Posterior cingulate gyrus (tissue), 11 donors: ENCODE results near the gene COL15A1.

Experiments used
- DNase-seq, 10 donors: peaks; one replicate each; pipeline versions ENCODE4 v3.0.0 to v3.0.0-alpha.2; 2020 to 2021; ENCODE audit warnings: mixed read lengths in 3 of 10
- intact Hi-C: fragments of 100-400 bp; cut with DNase I; formaldehyde crosslinking; loops from one replicate; pipeline ENCODE4 v1.15.1; 2023

Gene COL15A1

DNA sequence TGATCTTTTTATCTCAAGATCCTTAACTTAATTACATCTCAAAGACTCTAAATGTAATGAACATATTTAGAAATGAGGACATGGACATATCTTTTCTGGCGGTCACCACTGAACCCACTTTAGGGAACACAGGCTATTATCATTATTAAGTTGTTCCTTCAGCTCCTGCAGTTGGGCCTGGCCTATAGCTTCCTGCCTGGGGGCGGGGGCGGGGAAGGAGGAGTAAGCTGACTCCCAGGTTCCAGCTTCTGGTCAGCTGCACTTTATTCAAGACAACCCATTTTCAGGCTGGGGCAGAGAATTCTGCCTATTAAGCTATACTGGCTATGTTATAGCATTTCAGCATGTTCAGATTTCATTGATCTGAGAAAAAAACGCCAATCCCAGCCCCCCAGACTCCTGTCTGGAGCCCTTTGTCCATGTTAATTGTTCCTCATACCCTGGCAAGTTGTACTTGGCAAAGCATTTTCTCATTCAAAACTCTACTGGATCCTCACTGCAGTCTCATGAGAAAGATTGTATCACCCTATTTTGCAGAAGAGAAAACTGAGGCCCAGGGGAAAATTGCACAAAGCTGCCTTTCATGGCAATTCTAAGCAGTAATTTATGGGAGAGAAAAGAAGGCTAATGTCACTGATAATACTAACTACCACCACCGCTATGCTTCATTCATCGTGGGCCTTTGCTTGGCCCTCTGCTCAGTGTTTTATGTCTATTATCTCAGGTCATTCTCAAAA lies 25.1 kb downstream of the COL15A1 start:
- intact Hi-C loops: no loop called here
- no peak for DNase-seq

DNA sequence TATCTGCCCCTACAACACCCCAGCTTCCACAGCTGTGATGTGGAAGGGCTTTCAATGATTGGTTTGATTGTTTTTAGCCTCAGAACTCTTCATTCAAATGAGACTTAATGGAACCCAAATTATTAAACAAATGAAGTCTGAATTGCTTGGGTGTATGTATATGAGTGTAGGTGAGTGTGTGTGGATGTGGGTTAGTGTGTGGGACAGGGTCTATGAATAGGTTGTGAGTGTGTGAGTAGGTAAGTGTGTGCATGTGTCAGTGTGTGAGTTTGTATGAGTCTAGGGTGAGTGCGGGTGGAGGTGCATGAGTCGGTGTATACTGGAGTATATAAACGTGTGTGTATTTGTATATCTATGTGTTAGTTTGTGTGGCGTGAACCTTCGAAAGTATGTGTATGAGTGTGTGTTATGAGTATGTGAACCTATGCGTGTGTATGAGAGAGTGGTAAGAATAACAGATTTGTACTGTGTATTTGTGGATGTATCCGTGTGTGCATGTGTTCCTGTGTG lies 26.9 kb downstream of the COL15A1 start:
- DNase-seq: no peak
- intact Hi-C loops: no loop called here

- peak in 7 of 10 donors; percentile 24 to 88 (median 56) for DNase-seq
- intact Hi-C loops: no loop called here
Measured at GRCh38 chr9:98971168-98971914, 27.6 kb downstream of the COL15A1 start.

- no peak for DNase-seq
- intact Hi-C loops: no loop called here
Measured at GRCh38 chr9:98971915-98972223, 28.2 kb downstream of the COL15A1 start.

- intact Hi-C loops: no loop called here
- DNase-seq: peak in 1 of 10 donors; percentile 61
Measured at GRCh38 chr9:98972716-98973115, 29.0 kb downstream of the COL15A1 start.

DNA sequence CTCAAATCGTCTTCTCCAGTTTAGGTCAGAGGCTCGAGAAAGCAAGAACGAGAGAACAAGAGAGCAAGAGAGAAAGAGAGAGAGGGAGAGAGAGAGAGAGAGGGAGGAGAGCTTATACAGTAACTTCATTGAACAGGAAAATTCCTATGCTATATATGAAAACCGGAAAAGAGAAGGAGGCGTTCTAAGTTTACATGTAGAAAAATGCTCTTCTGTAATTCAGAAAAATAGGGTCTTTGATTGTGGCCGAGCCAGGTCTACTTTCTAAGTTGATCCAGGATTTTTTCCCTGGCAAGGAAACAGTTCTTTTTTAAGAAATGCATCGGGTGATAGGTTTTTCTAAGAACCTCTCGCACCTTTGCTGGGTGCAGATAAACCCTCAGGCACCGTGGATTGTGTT lies 29.5 kb downstream of the COL15A1 start:
- no peak for DNase-seq
- intact Hi-C loops: no loop called here

DNA sequence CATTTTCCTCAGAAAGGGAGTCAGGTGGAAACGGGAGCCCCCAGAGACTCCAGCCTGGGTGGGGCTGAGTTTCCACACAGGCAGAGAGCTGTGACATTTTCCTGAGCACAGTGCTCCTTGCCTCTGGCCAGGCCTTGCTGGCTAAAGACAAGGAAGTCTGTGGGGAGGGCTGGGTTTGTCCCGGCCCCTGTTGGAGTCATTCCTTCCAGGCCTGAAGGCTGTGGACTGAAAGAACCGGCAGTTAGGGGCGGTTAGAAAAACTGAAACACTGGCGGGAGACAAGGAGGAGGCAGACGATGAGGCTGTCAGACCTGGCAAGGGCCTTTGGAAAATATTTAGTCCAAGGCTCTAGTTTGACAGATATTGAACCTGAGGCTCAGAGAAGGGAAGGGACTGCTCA lies 29.9 kb downstream of the COL15A1 start:
- intact Hi-C loops: no loop called here
- peak in 1 of 10 donors; percentile 52 for DNase-seq

DNA sequence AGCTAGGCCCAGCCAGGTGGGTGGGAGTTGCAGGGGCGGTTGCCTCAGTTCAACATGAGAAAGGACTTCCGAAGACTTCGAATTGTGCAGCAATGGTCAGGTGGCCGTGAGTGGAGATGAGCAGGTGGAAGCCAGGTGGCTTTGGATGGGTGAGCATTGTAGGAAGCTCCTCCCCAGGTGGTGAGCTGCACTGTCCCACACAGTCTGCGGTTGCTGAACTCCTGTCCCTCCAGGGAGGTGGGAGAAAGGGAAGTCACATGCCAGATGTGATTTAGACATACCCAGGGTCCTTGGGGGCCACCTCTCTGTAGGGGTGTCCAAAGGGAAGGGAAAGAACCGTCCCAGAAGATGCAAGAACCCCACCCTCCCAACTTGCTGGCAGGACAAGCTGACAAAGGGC lies 30.4 kb downstream of the COL15A1 start:
- peak in 1 of 10 donors; percentile 39 for DNase-seq
- intact Hi-C loops: no loop called here

DNA sequence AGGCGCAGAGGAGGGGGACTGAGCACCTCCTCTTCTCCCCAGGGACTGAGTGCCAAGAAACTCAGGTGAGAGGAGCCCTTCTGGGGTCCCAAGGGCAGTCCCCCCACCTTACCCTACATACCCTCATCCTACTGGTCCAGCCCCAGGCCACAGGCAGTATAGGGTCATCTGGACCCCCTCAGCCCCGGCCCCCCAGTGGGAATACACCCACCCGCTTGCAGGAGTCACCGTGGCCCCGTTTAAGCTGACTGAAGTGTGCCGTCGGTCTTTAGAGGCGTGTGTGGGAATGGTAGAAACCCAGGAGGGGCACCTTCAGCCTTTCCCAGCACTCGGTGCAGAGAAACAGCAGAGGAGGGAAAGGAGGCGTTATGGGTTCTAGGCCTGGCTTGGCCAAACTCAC lies 30.8 kb downstream of the COL15A1 start:
- DNase-seq: peak in 1 of 10 donors; percentile 70
- intact Hi-C loops: no loop called here

- DNase-seq: peak; percentile 59 to 97 (median 84)
- intact Hi-C loops: no loop called here
Measured at GRCh38 chr9:98974994-98975712, 31.4 kb downstream of the COL15A1 start.

- intact Hi-C loops: loop anchor here (2.0 kb wide), 1 partner anchor 23 kb away; no protein-coding TSS in a partner anchor
- DNase-seq: peak in 1 of 10 donors; percentile 22
Measured at GRCh38 chr9:98975838-98976237, 32.1 kb downstream of the COL15A1 start.

GRCh38 chr9:98977246-98977714 lies 33.6 kb downstream of the COL15A1 start:
- peak in 2 of 10 donors; percentile 63 to 65 for DNase-seq
- intact Hi-C loops: loop anchor here (2.0 kb wide), 1 partner anchor 22 kb away; no protein-coding TSS in a partner anchor

- intact Hi-C loops: loop anchor here (2.0 kb wide), 1 partner anchor 21 kb away; no protein-coding TSS in a partner anchor
- DNase-seq: peak in 2 of 10 donors; percentile 47 to 63
Measured at GRCh38 chr9:98977813-98978212, 34.1 kb downstream of the COL15A1 start.

DNA sequence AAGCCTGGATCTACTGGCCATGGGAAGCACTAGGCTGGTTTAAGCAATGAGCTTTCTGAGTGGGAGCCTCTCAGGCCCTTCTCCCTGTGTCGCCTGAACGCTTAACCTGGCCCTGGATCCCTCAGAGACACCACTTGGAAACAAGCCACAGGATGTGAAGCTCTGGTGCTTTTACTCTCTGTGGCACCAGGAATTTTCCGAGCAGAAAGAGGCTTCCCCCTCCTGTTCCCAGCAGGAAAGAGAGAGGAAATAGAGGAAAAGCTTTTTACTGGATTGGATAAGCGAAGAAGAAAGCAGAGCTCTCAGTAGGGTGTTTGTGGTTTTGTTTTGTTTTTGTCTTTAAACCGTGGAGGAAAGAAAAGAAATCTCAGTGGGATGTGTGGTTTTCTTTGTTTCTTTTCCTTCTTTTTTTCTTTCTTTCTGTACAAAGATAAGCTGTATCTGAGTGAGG lies 34.5 kb downstream of the COL15A1 start:
- intact Hi-C loops: no loop called here
- DNase-seq: no peak

GRCh38 chr9:98980291-98980690 lies 36.6 kb downstream of the COL15A1 start:
- intact Hi-C loops: no loop called here
- peak in 2 of 10 donors; percentile 52 to 67 for DNase-seq

DNA sequence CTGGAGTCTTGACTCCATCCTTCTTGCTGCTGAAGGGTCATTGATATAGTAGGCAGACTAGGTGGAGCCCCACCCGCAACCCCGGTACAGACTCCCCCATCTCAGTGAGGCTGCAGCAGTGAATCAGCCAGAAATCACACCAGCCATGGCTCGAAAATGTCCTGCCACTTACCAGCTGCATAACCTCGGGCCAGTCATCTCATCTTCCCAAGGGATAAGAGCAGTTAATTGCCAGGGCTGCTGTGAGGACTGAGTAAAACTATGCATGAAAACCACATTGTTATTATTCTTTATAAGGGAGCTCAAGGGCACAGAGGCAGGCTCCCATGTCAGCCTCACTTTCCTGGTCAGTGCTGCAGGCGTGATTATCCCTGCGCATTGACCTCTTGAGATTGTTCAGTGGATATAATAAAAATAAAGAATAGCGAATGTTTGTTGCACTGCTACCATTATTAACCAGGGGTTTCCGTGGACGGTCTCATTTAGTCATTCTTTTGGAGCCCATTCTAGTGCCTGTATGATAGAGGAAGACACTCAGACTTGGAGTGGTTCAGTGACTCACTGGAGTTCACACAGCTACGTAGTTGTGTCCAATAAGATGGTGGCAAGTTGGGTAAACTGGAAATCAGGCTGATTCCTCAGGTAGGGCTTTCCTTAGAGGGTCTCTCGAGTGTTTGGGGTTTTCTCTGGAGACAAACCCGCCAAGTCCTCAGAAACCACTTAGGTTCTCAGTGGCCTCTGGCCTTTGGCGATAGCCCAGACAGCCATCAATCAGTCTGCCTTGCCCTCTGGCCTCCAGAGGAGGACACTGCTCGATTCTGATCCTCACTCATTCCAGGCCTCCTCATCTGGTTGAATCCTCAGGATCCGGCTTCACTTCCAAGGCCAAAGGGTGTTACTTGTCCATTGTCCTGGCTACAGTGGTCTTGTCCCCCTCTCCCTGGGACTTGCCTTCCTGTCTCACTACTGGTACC lies 39.9 kb downstream of the COL15A1 start:
- DNase-seq: peak in 1 of 10 donors; percentile 26
- intact Hi-C loops: no loop called here

GRCh38 chr9:98985596-98985995 lies 41.9 kb downstream of the COL15A1 start:
- intact Hi-C loops: no loop called here
- DNase-seq: peak in 1 of 10 donors; percentile 66

- peak in 1 of 10 donors; percentile 83 for DNase-seq
- intact Hi-C loops: no loop called here
Measured at GRCh38 chr9:98986866-98987651, 43.4 kb downstream of the COL15A1 start.
